HG02981 (cell line): Measurements from ENCODE around the gene ILF2.
"Not testable (repeated sequence)": the region's sequence is repeated elsewhere in the genome, so short reads cannot be mapped to it uniquely, and the experiment has no call there.

Source experiments
- ATAC-seq: cut with Tn5 transposase; IDR thresholded peaks from one replicate; pipeline ENCODE4 v1.9.1; 2021; ENCODE audit warnings: mild to moderate bottlenecking, moderate library complexity; ENCODE audit not compliant: unreplicated experiment

ILF2 gene

DNA sequence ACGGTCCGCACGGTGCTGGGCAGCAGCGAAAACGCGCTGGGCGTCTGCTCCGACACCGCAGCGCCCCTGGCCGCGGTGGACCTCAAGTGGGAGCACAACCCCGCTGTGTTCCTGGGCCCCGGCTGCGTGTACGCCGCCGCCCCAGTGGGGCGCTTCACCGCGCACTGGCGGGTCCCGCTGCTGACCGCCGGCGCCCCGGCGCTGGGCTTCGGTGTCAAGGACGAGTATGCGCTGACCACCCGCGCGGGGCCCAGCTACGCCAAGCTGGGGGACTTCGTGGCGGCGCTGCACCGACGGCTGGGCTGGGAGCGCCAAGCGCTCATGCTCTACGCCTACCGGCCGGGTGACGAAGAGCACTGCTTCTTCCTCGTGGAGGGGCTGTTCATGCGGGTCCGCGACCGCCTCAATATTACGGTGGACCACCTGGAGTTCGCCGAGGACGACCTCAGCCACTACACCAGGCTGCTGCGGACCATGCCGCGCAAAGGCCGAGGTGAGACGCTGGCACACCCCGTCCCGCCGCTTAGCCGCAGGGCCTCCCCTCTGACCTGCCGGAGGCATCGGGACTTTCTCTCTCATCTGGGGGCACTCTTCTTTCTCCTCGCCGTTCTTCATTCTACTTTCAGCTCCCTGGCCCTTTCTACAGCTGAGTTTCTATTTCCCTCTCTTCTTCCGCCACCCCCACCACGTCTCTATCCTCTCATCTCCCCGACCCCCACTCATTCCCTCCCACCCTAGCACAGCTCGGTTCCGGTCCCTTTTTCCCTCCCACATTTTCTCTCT lies 8.7 kb upstream of the ILF2 start:
- ATAC-seq: no peak

DNA sequence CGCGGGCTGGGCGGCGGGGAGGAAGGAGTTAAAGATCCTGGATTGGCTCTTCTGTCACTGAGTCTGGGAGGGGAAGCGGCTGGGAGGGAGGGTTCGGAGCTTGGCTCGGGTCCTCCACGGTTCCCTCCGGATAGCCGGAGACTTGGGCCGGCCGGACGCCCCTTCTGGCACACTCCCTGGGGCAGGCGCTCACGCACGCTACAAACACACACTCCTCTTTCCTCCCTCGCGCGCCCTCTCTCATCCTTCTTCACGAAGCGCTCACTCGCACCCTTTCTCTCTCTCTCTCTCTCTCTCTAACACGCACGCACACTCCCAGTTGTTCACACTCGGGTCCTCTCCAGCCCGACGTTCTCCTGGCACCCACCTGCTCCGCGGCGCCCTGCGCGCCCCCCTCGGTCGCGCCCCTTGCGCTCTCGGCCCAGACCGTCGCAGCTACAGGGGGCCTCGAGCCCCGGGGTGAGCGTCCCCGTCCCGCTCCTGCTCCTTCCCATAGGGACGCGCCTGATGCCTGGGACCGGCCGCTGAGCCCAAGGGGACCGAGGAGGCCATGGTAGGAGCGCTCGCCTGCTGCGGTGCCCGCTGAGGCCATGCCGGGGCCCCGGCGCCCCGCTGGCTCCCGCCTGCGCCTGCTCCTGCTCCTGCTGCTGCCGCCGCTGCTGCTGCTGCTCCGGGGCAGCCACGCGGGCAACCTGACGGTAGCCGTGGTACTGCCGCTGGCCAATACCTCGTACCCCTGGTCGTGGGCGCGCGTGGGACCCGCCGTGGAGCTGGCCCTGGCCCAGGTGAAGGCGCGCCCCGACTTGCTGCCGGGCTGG lies 7.9 kb upstream of the ILF2 start, which contains the start of gene NPR1:
TSS of gene NPR1 (plus strand) at position 170 of the 818 bp plus-strand sequence. CDS start at position 591, 421 bp downstream.
- no peak for ATAC-seq

DNA sequence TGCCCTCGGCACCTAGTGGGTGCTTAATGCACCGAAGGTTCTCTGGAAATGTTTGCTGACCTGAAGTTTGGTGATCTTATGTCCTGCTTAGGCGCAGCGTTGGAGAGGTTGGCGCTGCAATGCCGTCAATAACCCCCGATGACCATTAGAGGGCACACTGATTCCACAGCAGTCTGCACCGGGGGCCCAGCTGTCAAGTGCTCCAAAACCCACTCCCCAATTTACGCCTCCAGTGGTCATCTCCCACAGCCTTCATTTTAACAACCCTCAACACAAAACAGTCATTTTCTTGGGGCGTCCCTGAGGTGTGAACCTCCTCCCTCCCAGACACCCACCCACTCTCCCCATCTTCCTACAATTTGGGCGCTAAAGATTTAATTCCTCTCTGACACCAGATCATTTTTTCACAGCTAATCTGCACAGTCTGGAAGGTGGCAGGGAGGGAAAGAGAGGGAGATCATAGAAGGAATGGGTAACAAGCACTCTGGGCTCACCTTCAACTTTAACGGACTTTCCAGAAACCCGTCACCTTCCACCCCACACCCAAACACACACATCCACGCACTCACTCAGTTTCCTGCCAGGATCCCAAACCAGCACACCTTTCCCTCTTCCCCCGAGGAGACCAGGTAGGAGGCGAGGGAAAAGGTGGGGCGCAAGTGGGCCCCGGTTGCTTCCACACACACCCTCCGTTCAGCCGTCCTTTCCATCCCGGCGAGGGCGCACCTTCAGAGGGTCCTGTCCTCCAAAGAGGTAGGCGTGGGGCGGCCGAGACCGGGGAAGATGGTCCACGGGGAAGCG lies 7.1 kb upstream of the ILF2 start:
- ATAC-seq: no peak

DNA sequence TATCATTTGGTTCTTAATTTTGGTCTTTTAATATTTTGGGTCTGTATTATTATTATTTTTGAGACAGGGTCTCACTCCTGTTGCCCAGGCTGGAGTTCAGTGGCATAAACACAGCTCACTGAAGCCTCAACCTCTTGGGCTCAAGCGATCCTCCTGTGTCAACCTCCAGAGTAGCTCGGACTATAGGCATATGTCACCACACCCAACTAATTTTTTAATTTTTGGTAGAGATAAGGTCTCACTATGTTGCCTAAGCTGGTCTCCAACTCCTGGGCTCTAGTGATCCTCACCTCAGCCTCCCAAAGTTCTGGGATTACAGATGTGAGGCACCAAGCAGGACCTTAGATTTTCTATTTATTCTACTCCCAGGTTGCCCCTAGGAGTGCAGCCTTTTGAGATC lies 2.7 kb upstream of the ILF2 start:
- ATAC-seq: no peak

DNA sequence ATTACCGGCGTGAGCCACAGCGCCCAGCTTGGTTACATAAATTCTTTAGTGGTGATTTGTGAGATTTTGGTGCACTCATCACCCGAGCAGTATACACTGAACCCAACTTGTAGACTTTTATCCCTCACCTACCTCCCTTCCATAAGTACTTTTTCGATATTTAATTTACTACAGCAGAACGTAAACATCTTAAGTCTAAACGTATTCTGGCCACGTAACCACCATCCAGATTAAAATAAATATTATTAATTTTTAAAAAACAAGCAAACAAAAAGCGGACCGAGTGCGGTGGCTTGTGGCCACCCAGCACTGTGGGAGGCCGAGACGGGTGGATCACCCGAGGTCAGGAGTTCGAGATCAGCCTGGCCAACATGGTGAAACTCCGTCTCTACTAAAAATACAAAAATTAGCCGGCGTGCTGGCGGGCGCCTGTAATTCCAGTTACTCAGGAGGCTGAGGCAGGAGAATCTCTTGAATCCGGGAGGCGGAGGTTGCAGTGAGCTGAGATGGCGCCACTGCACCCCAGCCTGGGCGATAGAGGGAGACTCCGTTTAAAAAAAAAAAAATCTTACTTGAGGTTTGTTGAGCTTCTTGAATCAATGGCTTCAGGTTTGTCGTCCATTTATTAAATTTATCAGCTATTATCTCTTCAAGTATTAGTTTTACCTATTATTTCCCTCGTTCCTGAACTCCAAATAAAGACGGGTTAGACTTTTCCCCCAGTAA lies 998 bp upstream of the ILF2 start:
- ATAC-seq: peak; percentile 4

GRCh38 chr1:153670257-153670858 lies 435 bp downstream of the ILF2 start:
- ATAC-seq: no peak

- ATAC-seq: no peak
Observed at GRCh38 chr1:153669606-153670005, 1.2 kb downstream of the ILF2 start.

- ATAC-seq: not testable (repeated sequence)
Observed at GRCh38 chr1:153668672-153669071, 2.1 kb downstream of the ILF2 start.

- no peak for ATAC-seq
Observed at GRCh38 chr1:153667439-153667838, 3.4 kb downstream of the ILF2 start.

DNA sequence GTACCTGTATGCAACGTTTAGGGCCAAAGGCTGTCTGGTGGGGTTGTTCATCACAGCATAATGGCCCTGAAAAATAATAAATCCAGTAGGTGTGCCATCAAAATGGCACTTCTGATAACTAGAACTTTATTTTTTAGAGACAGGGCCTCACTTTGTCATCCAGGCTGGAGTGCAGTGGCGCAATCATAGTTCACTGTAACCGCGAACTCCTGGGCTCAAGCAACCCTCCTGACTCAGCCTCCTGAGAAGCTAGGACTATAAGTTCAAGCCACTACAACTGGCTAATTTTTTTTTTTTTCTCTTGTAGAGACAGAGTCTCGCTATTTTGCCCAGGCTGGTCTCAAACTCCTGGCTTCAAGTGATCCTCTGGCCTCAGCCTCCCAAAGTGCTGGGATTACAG lies 7.6 kb downstream of the ILF2 start:
- ATAC-seq: no peak

- no peak for ATAC-seq
Observed at GRCh38 chr1:153662269-153662668, 8.5 kb downstream of the ILF2 start.

DNA sequence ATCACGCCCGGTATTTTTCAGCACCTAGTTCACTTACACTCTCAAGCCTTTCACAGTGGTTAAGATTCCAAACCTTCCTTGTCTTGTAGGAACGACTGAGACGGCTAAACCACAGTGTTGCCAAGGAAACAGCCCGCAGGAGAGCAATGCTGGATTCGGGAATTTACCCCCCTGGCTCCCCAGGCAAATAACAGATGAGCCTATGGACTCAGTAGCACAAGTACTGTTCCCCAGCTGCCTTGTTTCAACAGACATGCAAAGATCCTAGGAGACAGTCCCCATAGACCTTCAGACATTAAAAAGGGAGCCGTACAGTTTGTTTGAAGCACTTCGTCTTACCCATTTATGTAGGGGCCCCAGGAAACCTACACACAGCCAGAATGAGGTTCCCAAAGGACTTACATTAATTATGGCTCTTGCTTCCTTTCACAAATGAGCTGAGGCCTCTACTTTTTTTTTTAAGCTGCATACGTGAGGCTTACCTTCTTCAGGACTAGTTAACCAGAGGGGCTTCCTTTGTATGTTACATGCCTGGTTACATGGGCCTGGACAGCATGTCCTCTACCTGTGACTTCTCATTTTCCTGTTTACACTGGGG lies 9.6 kb downstream of the ILF2 start:
- no peak for ATAC-seq

GRCh38 chr1:153659656-153660055 lies 11.1 kb downstream of the ILF2 start:
- ATAC-seq: no peak

DNA sequence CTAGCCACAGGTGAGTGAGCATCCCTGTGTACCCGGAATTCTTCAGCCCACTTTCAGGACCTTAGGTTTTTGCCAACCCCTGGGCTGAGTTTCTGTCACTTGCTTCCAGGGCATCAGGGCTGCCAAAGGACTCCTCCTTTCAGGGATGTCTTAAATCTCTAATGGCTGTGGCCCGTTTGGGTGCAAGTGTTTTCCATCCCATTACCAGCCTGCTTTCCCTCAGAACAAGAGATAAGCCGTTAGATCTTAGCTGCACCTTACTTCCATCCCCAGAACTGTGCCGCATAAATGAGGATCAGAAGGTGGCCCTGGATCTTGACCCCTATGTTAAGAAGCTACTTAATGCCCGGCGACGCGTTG lies 11.6 kb downstream of the ILF2 start:
- ATAC-seq: no peak

- peak; percentile 93 for ATAC-seq
Observed at GRCh38 chr1:153658400-153659174, 12.2 kb downstream of the ILF2 start, which contains the start of gene SNAPIN. Gene SNAPIN, plus strand, starts transcription at chr1:153658703. Its CDS starts 41 bp downstream, at chr1:153658744.

DNA sequence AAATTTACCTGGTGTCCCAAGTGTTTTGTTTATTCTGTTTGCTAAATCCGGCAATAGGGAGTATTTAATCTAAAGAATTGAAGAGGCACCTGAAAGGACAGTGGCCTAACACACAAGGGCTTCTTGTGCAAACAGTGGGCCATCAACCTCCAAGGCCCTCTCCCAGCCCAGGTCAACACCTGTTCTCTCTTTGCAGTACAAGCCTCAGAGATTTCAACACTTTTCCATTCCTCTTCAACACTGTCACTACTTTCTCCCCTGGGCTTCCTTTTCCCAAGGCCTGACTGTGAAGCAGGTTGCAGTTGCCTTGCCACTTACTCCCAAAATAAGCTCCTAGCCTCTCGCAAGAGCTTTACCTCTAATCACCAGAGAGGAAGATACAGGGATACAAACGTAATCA lies 15.5 kb downstream of the ILF2 start:
- ATAC-seq: no peak

- no peak for ATAC-seq
Observed at GRCh38 chr1:153652805-153653500, 17.8 kb downstream of the ILF2 start.

GRCh38 chr1:153651771-153652170 lies 19.0 kb downstream of the ILF2 start:
- ATAC-seq: no peak
